ENCODE measurements around the gene AMBP.

The AMBP gene

DNA sequence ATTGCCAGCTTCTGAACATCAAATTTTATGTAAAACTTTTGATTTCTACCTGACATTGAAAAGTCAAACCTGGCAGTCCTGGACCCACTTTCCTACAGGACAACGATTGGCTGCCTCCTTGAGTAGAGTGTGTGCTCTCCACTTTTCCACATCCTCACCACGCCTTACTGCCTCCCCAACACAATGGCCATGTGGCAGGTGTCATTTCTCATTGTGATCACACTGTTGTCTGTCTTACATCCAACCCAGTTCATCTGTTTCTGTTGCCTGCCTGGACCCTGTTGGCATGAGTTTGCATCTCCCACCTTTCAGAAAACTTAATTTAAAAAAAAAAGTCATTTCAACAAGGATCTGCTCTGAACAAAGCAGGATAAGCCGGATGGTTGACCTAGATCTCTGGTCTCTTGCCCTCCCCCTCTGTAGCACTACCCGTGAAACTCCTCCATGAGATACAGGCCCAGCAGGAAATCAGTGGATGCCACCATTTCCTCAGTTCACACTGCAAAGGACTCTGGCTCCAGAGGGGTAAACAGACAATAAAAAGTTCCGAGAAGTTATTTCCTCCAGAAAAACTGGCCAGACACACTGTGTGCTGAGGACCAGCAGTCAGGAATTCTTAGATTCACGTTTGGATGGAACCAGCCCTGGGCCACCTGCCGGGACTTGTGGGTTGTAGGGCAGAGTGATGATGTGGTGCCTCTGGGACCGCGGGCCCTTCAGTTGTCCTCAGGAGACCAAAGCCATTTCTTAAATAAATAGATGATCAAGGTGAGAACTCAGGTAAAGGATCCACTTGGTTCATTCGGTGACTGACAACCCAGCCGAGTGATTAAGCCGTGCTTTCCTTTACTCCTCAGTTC, 48.6 kb downstream of the AMBP start:
- Histone ChIP-seq H2AFZ (ENCODE audit: low read length) (no peak overlapping the region), H3K4me1 (ENCODE audit: insufficient read depth, low read length, poor library complexity, severe bottlenecking) (no peaks in the 10 kb centered on the region), H3K4me2 (ENCODE audit: low read depth, low read length, poor library complexity, severe bottlenecking) (no peak overlapping the region), H3K4me3 (ENCODE audit: low read length, poor library complexity, severe bottlenecking) (no peak overlapping the region), H3K36me3 (ENCODE audit: insufficient read depth, low read length) (peaks cover 62% of the 10 kb centered on the region; the same call in 1 of the 2 replicates), H4K20me1 (ENCODE audit: insufficient read depth, low read length, poor library complexity, severe bottlenecking) (no peaks in the 10 kb centered on the region), H3F3A (ENCODE audit: low read depth) (no peaks in the 10 kb centered on the region), H3K9me3 (ENCODE audit: insufficient read depth, low read depth, low read length) (no peaks in the 10 kb centered on the region), H3K79me2 (ENCODE audit: insufficient read depth, low read length) (no peaks in the 10 kb centered on the region), H3K9me2 (replicated peaks; ENCODE audit: low read depth, low read length) (no peaks in the 10 kb centered on the region), H3K9ac (ENCODE audit: low read depth, low read length, poor library complexity, severe bottlenecking) (no peak overlapping the region), H3K27me3 (ENCODE audit: insufficient read depth, low read length, poor library complexity, severe bottlenecking) (no peaks in the 10 kb centered on the region)
- no peak for TF ChIP-seq CTCF (conservative IDR thresholded peaks at IDR 0.05; ENCODE audit: low read length)
- TF ChIP-seq EZH2phosphoT487 (IDR thresholded peaks at IDR 0.05; ENCODE audit: borderline replicate concordance) = no peak

DNA sequence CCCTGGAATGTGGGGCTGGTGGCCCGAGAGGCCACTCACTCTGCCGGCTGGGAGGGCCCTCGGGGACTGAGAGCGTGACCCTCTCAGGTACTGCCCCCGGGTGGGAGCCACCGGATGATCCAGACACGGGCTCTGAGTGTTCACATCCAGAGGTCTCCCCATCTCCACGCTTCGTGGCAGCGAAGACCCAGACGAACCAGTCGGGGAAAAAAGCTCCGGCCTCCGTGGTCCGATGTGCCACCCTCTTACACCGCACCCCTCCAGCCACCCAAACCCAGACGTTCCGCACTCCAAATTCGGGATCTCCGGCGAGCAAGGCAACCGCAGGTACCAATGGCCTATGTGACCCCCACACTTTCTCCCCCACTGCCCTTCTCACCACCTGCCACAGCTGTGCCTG, 49.5 kb downstream of the AMBP start:
- TF ChIP-seq EZH2phosphoT487 (IDR thresholded peaks at IDR 0.05; ENCODE audit: borderline replicate concordance) = no peak
- Histone ChIP-seq H3K4me2 (ENCODE audit: low read depth, low read length, poor library complexity, severe bottlenecking) (no peak overlapping the region), H2AFZ (ENCODE audit: low read length) (no peak overlapping the region), H3K36me3 (ENCODE audit: insufficient read depth, low read length) (peaks cover 58% of the 10 kb centered on the region; the same call in 1 of the 2 replicates), H3K79me2 (ENCODE audit: insufficient read depth, low read length) (no peaks in the 10 kb centered on the region), H3K9me3 (ENCODE audit: insufficient read depth, low read depth, low read length) (no peaks in the 10 kb centered on the region), H3K9ac (ENCODE audit: low read depth, low read length, poor library complexity, severe bottlenecking) (no peak overlapping the region), H3F3A (ENCODE audit: low read depth) (no peaks in the 10 kb centered on the region), H3K9me2 (replicated peaks; ENCODE audit: low read depth, low read length) (no peaks in the 10 kb centered on the region), H4K20me1 (ENCODE audit: insufficient read depth, low read length, poor library complexity, severe bottlenecking) (no peaks in the 10 kb centered on the region), H3K4me3 (ENCODE audit: low read length, poor library complexity, severe bottlenecking) (no peak overlapping the region), H3K4me1 (ENCODE audit: insufficient read depth, low read length, poor library complexity, severe bottlenecking) (no peaks in the 10 kb centered on the region), H3K27me3 (ENCODE audit: insufficient read depth, low read length, poor library complexity, severe bottlenecking) (no peaks in the 10 kb centered on the region)

- Histone ChIP-seq H3K9ac (ENCODE audit: low read depth, low read length, poor library complexity, severe bottlenecking) (no peak overlapping the region), H3K4me1 (ENCODE audit: insufficient read depth, low read length, poor library complexity, severe bottlenecking) (no peaks in the 10 kb centered on the region), H3F3A (ENCODE audit: low read depth) (no peaks in the 10 kb centered on the region), H3K36me3 (ENCODE audit: insufficient read depth, low read length) (peaks cover 56% of the 10 kb centered on the region; the same call in 1 of the 2 replicates), H3K9me3 (ENCODE audit: insufficient read depth, low read depth, low read length) (no peaks in the 10 kb centered on the region; the same call in 1 of the 2 replicates), H3K4me3 (ENCODE audit: low read length, poor library complexity, severe bottlenecking) (no peak overlapping the region), H3K4me2 (ENCODE audit: low read depth, low read length, poor library complexity, severe bottlenecking) (no peak overlapping the region), H3K79me2 (ENCODE audit: insufficient read depth, low read length) (no peaks in the 10 kb centered on the region), H2AFZ (ENCODE audit: low read length) (no peak overlapping the region), H4K20me1 (ENCODE audit: insufficient read depth, low read length, poor library complexity, severe bottlenecking) (no peaks in the 10 kb centered on the region), H3K9me2 (replicated peaks; ENCODE audit: low read depth, low read length) (no peaks in the 10 kb centered on the region), H3K27me3 (ENCODE audit: insufficient read depth, low read length, poor library complexity, severe bottlenecking) (no peaks in the 10 kb centered on the region)
- TF ChIP-seq CTCF (conservative IDR thresholded peaks at IDR 0.05; ENCODE audit: low read length) (no peak), EZH2phosphoT487 (IDR thresholded peaks at IDR 0.05; ENCODE audit: borderline replicate concordance) (no peak)
Observed at GRCh38 chr9:114027863-114028465, 50.1 kb downstream of the AMBP start.
